Osteoblast (primary cell): ENCODE results near the gene MAGEA2. TPM values are rescaled to one million over a fixed set of nuclear protein-coding genes. Genes with fewer than 3 reads are reported as not detected.
"Not testable (repeated sequence)": the region's sequence is repeated elsewhere in the genome, so short reads cannot be mapped to it uniquely, and the experiment has no call there.

Experiments
- DNase-seq: peaks from one replicate; pipeline ENCODE4 v3.0.0; 2011; ENCODE audit warnings: low spot score, mixed read lengths; ENCODE audit not compliant: insufficient read length; ENCODE audit errors: missing footprints
- H2AFZ ChIP-seq: 2 replicates; pipeline ENCODE4 v1.6.0; 2011; ENCODE audit warnings: mild to moderate bottlenecking, low read length
- H3K27ac ChIP-seq: 2 replicates; pipeline ENCODE4 v1.5.1; 2011; ENCODE audit warnings: mild to moderate bottlenecking, low read depth, low read length, moderate library complexity
- H3K27me3 ChIP-seq: 2 replicates; pipeline ENCODE4 v1.6.0; 2012; ENCODE audit warnings: mild to moderate bottlenecking, control low read depth, inconsistent platforms, low read length, moderate library complexity; ENCODE audit not compliant: insufficient read depth
- H3K36me3 ChIP-seq: 2 replicates; pipeline ENCODE4 v1.5.1; 2011; ENCODE audit warnings: mild to moderate bottlenecking, low read length, control low read depth, moderate library complexity; ENCODE audit not compliant: insufficient read depth
- H3K4me1 ChIP-seq: 2 replicates; pipeline ENCODE4 v1.5.1; 2011; ENCODE audit warnings: mild to moderate bottlenecking, low read length, control low read depth, moderate library complexity; ENCODE audit not compliant: insufficient read depth
- H3K4me2 ChIP-seq: 2 replicates; pipeline ENCODE4 v1.6.0; 2011; ENCODE audit warnings: mild to moderate bottlenecking, low read length; ENCODE audit not compliant: insufficient read depth
- H3K4me3 ChIP-seq: fragments of 200-600 bp; sonication (generic); 3 replicates; pipeline ENCODE4 v1.5.1; 2012; ENCODE audit warnings: mild to moderate bottlenecking, low read length, inconsistent platforms; ENCODE audit not compliant: insufficient read depth
- H3K79me2 ChIP-seq: 2 replicates; pipeline ENCODE4 v1.6.0; 2012; ENCODE audit warnings: mild to moderate bottlenecking, low read length, control low read depth, inconsistent platforms; ENCODE audit not compliant: insufficient read depth
- H3K9me3 ChIP-seq: 2 replicates; pipeline ENCODE4 v1.5.1; 2011; ENCODE audit warnings: low read depth, low read length, control low read depth
- H4K20me1 ChIP-seq: 2 replicates; pipeline ENCODE4 v1.6.0; 2012; ENCODE audit warnings: mild to moderate bottlenecking, low read length, control low read depth; ENCODE audit not compliant: insufficient read depth
- total RNA-seq: library from RNA; depleted of rRNA; stranded (reverse); fragments of >200 nt; gene quantifications from 2 replicates; pipeline ENCODE4 v1.2.3, GENCODE V29; 2012
- TF ChIP-seq, protein P1 (sequence below): IDR thresholded peaks from 2 replicates; pipeline ENCODE4 v1.5.1; 2011; ENCODE audit warnings: mild to moderate bottlenecking, low read depth, low read length, moderate library complexity; ENCODE audit errors: extremely low read depth

The MAGEA2 gene
- total RNA-seq, 1 donor, result not detected

DNA sequence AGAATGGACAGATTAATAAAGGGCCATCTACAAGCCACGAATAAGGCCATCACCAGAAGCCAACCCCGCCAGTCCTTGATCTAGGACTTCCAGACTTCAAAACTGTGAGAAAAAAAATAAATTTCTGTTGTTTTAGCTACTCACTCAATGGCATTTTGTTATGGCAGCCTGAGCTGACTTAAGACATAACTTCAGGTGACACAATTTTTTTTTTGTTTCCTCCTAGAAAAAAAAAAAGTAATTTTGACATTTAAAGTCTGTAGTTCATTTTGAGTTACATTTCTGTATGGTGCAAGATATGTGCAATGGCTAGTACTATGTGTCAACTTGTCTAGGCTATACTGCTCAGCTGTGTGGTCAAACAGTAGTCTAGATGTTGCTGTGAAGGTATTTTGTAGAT, 5.3 kb upstream of the MAGEA2 start, which contains the start of gene CSAG3:
Gene CSAG3 (plus strand): TSS at position 301 of the 400 bp plus-strand sequence.
- not testable (repeated sequence) for H3K4me1 ChIP-seq

DNA sequence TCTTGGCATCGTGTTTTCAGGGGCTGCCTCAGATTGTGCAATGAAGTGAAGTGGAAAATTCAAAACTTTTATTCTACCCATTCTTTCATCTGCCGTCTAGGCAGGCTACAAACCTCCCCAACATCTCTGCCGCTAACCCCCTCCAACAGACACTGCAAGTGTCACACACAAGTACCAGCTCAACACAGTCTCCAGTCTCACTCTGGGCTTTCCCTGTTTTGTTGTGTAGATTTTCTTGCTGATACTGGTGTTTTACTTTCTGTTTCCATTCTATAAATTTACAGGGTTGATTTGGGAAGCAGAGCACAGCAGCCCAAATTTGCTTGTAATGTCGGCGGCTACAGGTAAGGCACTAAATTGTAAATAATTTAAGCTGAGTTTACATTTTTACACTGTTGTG, 1.2 kb upstream of the MAGEA2 start:
- H3K79me2 ChIP-seq, H3K27me3 ChIP-seq, H3K9me3 ChIP-seq: not testable (repeated sequence)

More for the DNA sequence above, 5.3 kb upstream of the MAGEA2 start, which contains the start of gene CSAG3:
- not testable (repeated sequence) for H3K27ac ChIP-seq, H3K36me3 ChIP-seq, H2AFZ ChIP-seq, H3K4me2 ChIP-seq, H3K4me3 ChIP-seq, DNase-seq, H4K20me1 ChIP-seq, H3K27me3 ChIP-seq, H3K79me2 ChIP-seq, H3K9me3 ChIP-seq

DNA sequence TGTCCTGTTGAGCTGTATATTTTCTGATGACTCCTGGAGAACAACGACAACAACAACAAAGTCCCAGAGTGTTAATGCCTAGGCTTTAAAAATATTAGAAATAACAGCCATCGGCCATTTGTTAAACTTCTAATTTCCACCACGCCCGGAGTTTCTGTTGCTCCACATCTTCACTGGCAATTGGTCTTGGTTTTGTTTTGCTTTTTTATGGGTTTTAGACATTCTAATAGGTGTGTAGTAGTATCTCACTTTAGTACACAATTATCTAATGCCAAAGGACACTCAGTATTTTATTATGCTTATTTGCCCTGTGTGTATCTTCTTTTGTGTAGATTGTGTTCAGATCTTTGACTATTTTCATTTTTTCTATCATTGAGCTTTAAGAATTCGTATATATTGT, 15.1 kb downstream of the MAGEA2 start:
- Histone ChIP-seq H3K9me3 (no peaks in the 10 kb centered on the region), H3K79me2 (no peaks in the 10 kb centered on the region), H3K4me2 (no peak overlapping the region), H2AFZ (no peak overlapping the region), H3K4me1 (no peaks in the 10 kb centered on the region), H3K27me3 (no peaks in the 10 kb centered on the region), H3K4me3 (no peak overlapping the region), H4K20me1 (no peaks in the 10 kb centered on the region), H3K27ac (no peak overlapping the region), H3K36me3 (no peaks in the 10 kb centered on the region)
- peak; percentile 32 for DNase-seq
- TF ChIP-seq, protein P1, sequence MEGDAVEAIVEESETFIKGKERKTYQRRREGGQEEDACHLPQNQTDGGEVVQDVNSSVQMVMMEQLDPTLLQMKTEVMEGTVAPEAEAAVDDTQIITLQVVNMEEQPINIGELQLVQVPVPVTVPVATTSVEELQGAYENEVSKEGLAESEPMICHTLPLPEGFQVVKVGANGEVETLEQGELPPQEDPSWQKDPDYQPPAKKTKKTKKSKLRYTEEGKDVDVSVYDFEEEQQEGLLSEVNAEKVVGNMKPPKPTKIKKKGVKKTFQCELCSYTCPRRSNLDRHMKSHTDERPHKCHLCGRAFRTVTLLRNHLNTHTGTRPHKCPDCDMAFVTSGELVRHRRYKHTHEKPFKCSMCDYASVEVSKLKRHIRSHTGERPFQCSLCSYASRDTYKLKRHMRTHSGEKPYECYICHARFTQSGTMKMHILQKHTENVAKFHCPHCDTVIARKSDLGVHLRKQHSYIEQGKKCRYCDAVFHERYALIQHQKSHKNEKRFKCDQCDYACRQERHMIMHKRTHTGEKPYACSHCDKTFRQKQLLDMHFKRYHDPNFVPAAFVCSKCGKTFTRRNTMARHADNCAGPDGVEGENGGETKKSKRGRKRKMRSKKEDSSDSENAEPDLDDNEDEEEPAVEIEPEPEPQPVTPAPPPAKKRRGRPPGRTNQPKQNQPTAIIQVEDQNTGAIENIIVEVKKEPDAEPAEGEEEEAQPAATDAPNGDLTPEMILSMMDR, result no peak

More for the DNA sequence above, 1.2 kb upstream of the MAGEA2 start:
- not testable (repeated sequence) for H3K4me3 ChIP-seq, H4K20me1 ChIP-seq, H3K27ac ChIP-seq, H3K4me2 ChIP-seq, H3K36me3 ChIP-seq, H3K4me1 ChIP-seq, DNase-seq, H2AFZ ChIP-seq

DNA sequence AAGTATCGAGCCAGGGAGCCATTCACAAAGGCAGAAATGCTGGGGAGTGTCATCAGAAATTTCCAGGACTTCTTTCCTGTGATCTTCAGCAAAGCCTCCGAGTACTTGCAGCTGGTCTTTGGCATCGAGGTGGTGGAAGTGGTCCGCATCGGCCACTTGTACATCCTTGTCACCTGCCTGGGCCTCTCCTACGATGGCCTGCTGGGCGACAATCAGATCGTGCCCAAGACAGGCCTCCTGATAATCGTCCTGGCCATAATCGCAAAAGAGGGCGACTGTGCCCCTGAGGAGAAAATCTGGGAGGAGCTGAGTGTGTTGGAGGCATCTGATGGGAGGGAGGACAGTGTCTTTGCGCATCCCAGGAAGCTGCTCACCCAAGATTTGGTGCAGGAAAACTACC, 17.1 kb downstream of the MAGEA2 start:
- not testable (repeated sequence) for H3K4me1 ChIP-seq, H3K27me3 ChIP-seq, H2AFZ ChIP-seq, H3K36me3 ChIP-seq, H4K20me1 ChIP-seq, H3K9me3 ChIP-seq, DNase-seq, H3K27ac ChIP-seq, H3K4me2 ChIP-seq, H3K79me2 ChIP-seq, H3K4me3 ChIP-seq

DNA sequence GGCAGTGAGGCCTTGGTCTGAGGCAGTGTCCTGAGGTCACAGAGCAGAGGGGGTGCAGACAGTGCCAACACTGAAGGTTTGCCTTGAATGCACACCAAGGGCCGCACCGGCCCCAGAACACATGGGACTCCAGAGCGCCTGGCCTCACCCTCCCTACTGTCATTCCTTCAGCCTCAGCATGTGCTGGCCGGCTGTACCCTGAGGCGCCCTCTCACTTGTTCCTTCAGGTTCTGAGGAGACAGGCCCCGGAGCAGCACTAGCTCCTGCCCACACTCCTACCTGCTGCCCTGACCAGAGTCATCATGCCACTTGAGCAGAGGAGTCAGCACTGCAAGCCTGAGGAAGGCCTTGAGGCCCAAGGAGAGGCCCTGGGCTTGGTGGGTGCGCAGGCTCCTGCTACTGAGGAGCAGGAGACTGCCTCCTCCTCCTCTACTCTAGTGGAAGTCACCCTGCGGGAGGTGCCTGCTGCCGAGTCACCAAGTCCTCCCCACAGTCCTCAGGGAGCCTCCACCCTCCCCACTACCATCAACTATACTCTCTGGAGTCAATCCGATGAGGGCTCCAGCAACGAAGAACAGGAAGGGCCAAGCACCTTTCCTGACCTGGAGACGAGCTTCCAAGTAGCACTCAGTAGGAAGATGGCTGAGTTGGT, 17.7 kb downstream of the MAGEA2 start:
- Histone ChIP-seq H3K4me1 (no peaks in the 10 kb centered on the region), H3K27me3 (no peaks in the 10 kb centered on the region), H3K27ac (no peak overlapping the region), H3K9me3 (no peaks in the 10 kb centered on the region), H3K79me2 (no peaks in the 10 kb centered on the region), H3K4me3 (no peak overlapping the region), H4K20me1 (no peaks in the 10 kb centered on the region), H2AFZ (no peak overlapping the region), H3K4me2 (no peak overlapping the region), H3K36me3 (no peaks in the 10 kb centered on the region)
- DNase-seq, result peak; percentile 37
- TF ChIP-seq, protein P1, result no peak
